Gastroesophageal sphincter (tissue), 4 donors: Measurements from ENCODE around the gene GTPBP1. TPM values are rescaled to one million over a fixed set of nuclear protein-coding genes. Genes with fewer than 3 reads are reported as not detected.

Experiments
- ATAC-seq: fragments of 150-250 bp; one replicate; pipeline ENCODE4 v1.9.1; 2016; ENCODE audit warnings: mild to moderate bottlenecking, moderate library complexity
- H3K27ac ChIP-seq, 4 donors: fragments of 200-600 bp; sonication (generic) in 3 of 4; 1 replicate in 3 of 4; 2 replicates in 1 of 4; pipeline ENCODE4 v1.5.1; 2016 to 2019
- H3K27me3 ChIP-seq: fragments of 200-600 bp; sonication (generic); one replicate; pipeline ENCODE4 v1.5.1; 2019
- H3K36me3 ChIP-seq, 2 donors: fragments of 200-600 bp; sonication (generic); one replicate each; pipeline ENCODE4 v1.5.1; 2019; ENCODE audit warnings: control low read depth in 1 of 2
- H3K4me1 ChIP-seq, 3 donors: fragments of 200-600 bp; sonication (generic); 1 replicate in 2 of 3; 2 replicates in 1 of 3; pipeline ENCODE4 v1.5.1; 2016 to 2019; ENCODE audit warnings: control low read depth in 2 of 3
- H3K4me3 ChIP-seq, 2 donors: fragments of 200-600 bp; sonication (generic); one replicate each; pipeline ENCODE4 v1.5.1; 2019; ENCODE audit warnings: mild to moderate bottlenecking in 1 of 2, moderate library complexity in 1 of 2
- H3K9me3 ChIP-seq, 3 donors: fragments of 200-600 bp; sonication (generic); one replicate each; pipeline ENCODE4 v1.5.1; 2017 to 2019; ENCODE audit warnings: control low read depth in 2 of 3
- EP300 ChIP-seq: sonication (generic); formaldehyde crosslinking; IDR thresholded peaks from one replicate; pipeline ENCODE4 v1.6.1; 2017; ENCODE audit warnings: antibody characterized with exemption, mild to moderate bottlenecking
- POLR2A ChIP-seq, 2 donors: fragments of 450-650 bp; IDR thresholded peaks; one replicate each; pipeline ENCODE4 v1.6.1; 2017; ENCODE audit warnings: antibody characterized with exemption in 2 of 2, mild to moderate bottlenecking in 2 of 2, moderate library complexity in 1 of 2
- POLR2AphosphoS5 ChIP-seq: sonication (generic); formaldehyde crosslinking; IDR thresholded peaks from one replicate; pipeline ENCODE4 v1.6.1; 2017; ENCODE audit warnings: antibody characterized with exemption
- WGBS, 2 donors: methylation state at CpG; one replicate each; pipeline ENCODE4 v1.1.5; 2018; ENCODE audit warnings: low coverage in 1 of 2; 5-methylcytosine and 5-hydroxymethylcytosine counted together
- total RNA-seq, 4 donors: library from RNA; depleted of rRNA; stranded (reverse); fragments of >200 nt; gene quantifications; one replicate each; pipeline ENCODE4 v1.1.0, GENCODE V29; 2016
- TF ChIP-seq, protein P1 (sequence below), 4 experiments: fragments of 200-600 bp in 2 of 4; fragments of 450-650 bp in 2 of 4; sonication (generic) in 1 of 4; IDR thresholded peaks; one replicate each; pipeline ENCODE4 v1.5.1; 2017 to 2019; ENCODE audit warnings: antibody characterized with exemption in 4 of 4, mild to moderate bottlenecking in 2 of 4, moderate library complexity in 2 of 4

GTPBP1 gene
- total RNA-seq, 4 donors from 2014 or later: 46.9 to 63.0 (median 51.6) TPM

DNA sequence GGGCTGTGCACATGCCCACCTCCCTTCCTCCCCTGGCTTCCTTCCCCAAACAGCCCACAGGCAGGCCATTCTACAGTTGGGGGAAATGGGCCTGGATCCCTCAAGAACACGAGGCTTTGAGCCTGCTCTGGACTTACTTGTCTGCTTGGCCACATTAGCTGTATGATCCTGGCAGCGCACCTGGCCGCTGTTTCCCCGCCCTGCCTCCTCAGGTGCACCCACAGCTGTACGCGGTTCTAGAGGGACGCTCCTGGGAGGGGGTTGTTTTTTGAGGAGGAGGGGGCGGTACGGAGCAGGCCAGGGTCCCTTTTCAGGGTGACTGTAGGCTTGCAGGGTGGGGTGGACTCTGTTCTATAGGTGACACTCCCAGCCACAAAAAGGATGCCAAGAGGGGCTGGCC is 61.6 kb downstream of the GTPBP1 start:
- TF ChIP-seq, protein P1, sequence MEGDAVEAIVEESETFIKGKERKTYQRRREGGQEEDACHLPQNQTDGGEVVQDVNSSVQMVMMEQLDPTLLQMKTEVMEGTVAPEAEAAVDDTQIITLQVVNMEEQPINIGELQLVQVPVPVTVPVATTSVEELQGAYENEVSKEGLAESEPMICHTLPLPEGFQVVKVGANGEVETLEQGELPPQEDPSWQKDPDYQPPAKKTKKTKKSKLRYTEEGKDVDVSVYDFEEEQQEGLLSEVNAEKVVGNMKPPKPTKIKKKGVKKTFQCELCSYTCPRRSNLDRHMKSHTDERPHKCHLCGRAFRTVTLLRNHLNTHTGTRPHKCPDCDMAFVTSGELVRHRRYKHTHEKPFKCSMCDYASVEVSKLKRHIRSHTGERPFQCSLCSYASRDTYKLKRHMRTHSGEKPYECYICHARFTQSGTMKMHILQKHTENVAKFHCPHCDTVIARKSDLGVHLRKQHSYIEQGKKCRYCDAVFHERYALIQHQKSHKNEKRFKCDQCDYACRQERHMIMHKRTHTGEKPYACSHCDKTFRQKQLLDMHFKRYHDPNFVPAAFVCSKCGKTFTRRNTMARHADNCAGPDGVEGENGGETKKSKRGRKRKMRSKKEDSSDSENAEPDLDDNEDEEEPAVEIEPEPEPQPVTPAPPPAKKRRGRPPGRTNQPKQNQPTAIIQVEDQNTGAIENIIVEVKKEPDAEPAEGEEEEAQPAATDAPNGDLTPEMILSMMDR (IDR thresholded peaks at IDR 0.05): no peak
- TF ChIP-seq POLR2A (IDR thresholded peaks at IDR 0.05) (no peak), POLR2AphosphoS5 (no peak), EP300 (no peak)
- 83% methylated on average over 3 of the region's 9 CpGs; no CpG with 5 or more reads in 1 of the 2 donors for WGBS, 2 donors

DNA sequence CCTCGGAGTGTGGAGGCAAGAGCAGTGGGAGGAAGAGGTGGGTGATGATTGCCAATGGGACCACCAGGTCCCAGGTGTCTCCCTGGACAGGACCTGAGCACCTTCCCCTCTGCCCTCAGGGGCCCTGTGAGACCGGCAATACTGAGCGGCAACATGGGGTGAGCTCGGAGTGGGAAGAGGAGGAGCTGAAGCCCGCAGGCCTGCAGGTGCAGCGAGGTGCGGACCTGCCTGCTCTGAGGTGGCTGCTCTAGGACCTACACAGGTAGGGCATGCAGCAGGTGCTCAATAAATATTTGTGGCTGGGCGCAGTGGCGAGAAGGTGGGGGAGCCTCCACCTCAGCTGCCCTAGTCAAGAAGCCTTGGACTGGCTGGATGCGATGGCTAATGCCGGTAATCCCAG is 62.3 kb downstream of the GTPBP1 start:
- H3K4me3 ChIP-seq: no peak overlapping the region
- no peak overlapping the region for H3K27ac ChIP-seq
- no peaks in the 10 kb centered on the region for H3K36me3 ChIP-seq
- no peaks in the 10 kb centered on the region for H3K9me3 ChIP-seq
- WGBS, 2 donors: 92% methylated on average over 7 of the region's 11 CpGs; no CpG with 5 or more reads in 1 of the 2 donors
- no peaks in the 10 kb centered on the region for H3K27me3 ChIP-seq
- peaks cover 0 to 12% (median 0%) of the 10 kb centered on the region in 3 donors for H3K4me1 ChIP-seq
- ATAC-seq: no peak
- TF ChIP-seq EP300 (no peak), POLR2AphosphoS5 (no peak), POLR2A (IDR thresholded peaks at IDR 0.05) (no peak)
- TF ChIP-seq, protein P1 (IDR thresholded peaks at IDR 0.05): no peak

More for the DNA sequence above, 61.6 kb downstream of the GTPBP1 start:
- no peak overlapping the region for H3K4me3 ChIP-seq
- H3K4me1 ChIP-seq: peaks cover 0 to 12% (median 0%) of the 10 kb centered on the region in 3 donors
- H3K9me3 ChIP-seq: no peaks in the 10 kb centered on the region
- no peak overlapping the region for H3K27ac ChIP-seq
- no peaks in the 10 kb centered on the region for H3K27me3 ChIP-seq
- no peaks in the 10 kb centered on the region for H3K36me3 ChIP-seq
- no peak for ATAC-seq

GRCh38 chr22:38770257-38770949 is 64.7 kb downstream of the GTPBP1 start:
- H3K27ac ChIP-seq: no peak overlapping the region
- H3K4me3 ChIP-seq: no peak overlapping the region
- no peaks in the 10 kb centered on the region for H3K9me3 ChIP-seq
- no peaks in the 10 kb centered on the region for H3K36me3 ChIP-seq
- H3K27me3 ChIP-seq: no peaks in the 10 kb centered on the region
- 65 to 70% methylated on average over 2 of the region's 16 CpGs for WGBS, 2 donors
- peaks cover 0 to 12% (median 0%) of the 10 kb centered on the region in 3 donors for H3K4me1 ChIP-seq
- ATAC-seq: no peak
- TF ChIP-seq POLR2AphosphoS5 (no peak), EP300 (no peak)

DNA sequence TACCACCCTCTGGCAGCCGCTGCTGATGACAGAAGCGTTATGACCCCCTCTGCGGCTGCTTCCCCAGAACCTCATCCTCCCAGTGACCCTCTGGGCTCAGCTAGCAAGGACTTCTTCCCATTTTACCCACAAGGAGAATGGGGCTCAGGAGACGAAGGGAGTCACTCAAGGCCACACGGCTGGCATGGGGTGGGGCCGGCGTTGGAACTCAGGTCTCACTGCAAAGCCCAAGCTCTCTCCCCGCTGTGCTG is 66.8 kb downstream of the GTPBP1 start:
- no peak for TF ChIP-seq POLR2AphosphoS5
- no peak for TF ChIP-seq EP300
- no peak for TF ChIP-seq POLR2A (IDR thresholded peaks at IDR 0.05)
- TF ChIP-seq, protein P1 (IDR thresholded peaks at IDR 0.05): no peak
- no peaks in the 10 kb centered on the region for H3K9me3 ChIP-seq

DNA sequence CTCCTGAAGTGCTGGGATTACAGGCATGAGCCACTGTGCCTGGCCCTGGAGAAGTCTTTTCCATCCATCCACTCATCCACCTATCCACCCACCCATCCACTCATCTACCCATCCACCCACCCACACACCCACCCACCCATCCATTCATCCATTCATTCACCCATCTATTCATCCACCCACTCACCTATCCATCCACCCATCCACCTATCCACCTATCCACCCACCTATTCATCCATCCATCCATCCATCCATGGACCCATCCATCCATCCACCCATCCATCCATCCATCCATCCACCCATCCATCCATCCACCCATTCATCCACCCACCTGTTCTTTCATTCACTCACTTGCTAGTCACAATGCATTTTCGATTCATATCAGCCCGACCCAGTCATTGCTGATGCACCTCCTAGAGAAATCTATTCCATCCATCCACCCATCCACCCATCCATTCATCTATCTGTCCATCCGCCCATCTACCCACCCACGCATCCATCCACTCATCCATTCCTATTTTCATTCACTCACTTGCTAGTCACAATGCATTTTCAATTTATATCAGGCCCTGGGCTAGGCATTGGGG is 67.7 kb downstream of the GTPBP1 start:
- H3K27me3 ChIP-seq: no peaks in the 10 kb centered on the region
- H3K4me3 ChIP-seq: no peak overlapping the region
- no peak for ATAC-seq
- 86 to 96% methylated on average over 4 of the region's 4 CpGs for WGBS, 2 donors
- TF ChIP-seq EP300 (no peak), POLR2A (IDR thresholded peaks at IDR 0.05) (no peak), POLR2AphosphoS5 (no peak)
- TF ChIP-seq, protein P1 (IDR thresholded peaks at IDR 0.05): no peak
- no peak overlapping the region for H3K27ac ChIP-seq
- H3K9me3 ChIP-seq: no peaks in the 10 kb centered on the region
- H3K4me1 ChIP-seq: peaks cover 0 to 7% (median 0%) of the 10 kb centered on the region in 3 donors
- peaks cover 0 to 14% of the 10 kb centered on the region in 2 donors for H3K36me3 ChIP-seq

More for the DNA sequence above, 66.8 kb downstream of the GTPBP1 start:
- Histone ChIP-seq H3K4me1 (peaks cover 0 to 7% (median 0%) of the 10 kb centered on the region in 3 donors), H3K27me3 (no peaks in the 10 kb centered on the region), H3K4me3 (no peak overlapping the region), H3K27ac (no peak overlapping the region), H3K36me3 (peaks cover 0 to 6% of the 10 kb centered on the region in 2 donors)
- ATAC-seq: no peak
- 100% methylated on average over 2 of the region's 8 CpGs; no CpG with 5 or more reads in 1 of the 2 donors for whole genome bisulfite sequencing, 2 donors
